Measurements from ENCODE around the gene SUN5. TPM values are rescaled to one million over a fixed set of nuclear protein-coding genes. Genes with fewer than 3 reads are reported as not detected.

Gene SUN5
- total and polyA plus RNA-seq, 3 donors from 2014 or later, result 19.0 to 59.7 (median 29.1) TPM

- Histone ChIP-seq H3K27me3 (no peaks in the 10 kb centered on the region), H3K9me3 (no peaks in the 10 kb centered on the region), H3K4me1 (no peaks in the 10 kb centered on the region), H3K4me3 (no peak overlapping the region), H3K36me3 (ENCODE audit: low read depth, missing control alignments) (no peaks in the 10 kb centered on the region), H3K27ac (no peak overlapping the region)
- DNase-seq, result no peak
- WGBS, 2 donors, result 94 to 95% methylated on average over 13 of the region's 13 CpGs
- intact Hi-C loops (cut with DNase I; ENCODE audit: low total_unique reads), result no loop called here
- TF ChIP-seq POLR2A (IDR thresholded peaks at IDR 0.05), result no peak
- TF ChIP-seq CTCF (IDR thresholded peaks at IDR 0.05), result no peak
Observed at GRCh38 chr20:32972181-32973076, 31.8 kb downstream of the SUN5 start.

GRCh38 chr20:32971703-32972161, 32.5 kb downstream of the SUN5 start:
- no peaks in the 10 kb centered on the region for H3K36me3 ChIP-seq (ENCODE audit: low read depth, missing control alignments)
- 49 to 53% methylated on average over 6 of the region's 6 CpGs for WGBS, 2 donors
- DNase-seq, result no peak
- no peaks in the 10 kb centered on the region for H3K27me3 ChIP-seq
- no peak for TF ChIP-seq POLR2A (IDR thresholded peaks at IDR 0.05)
- TF ChIP-seq CTCF (IDR thresholded peaks at IDR 0.05), result no peak
- no peaks in the 10 kb centered on the region for H3K4me1 ChIP-seq
- H3K27ac ChIP-seq, result no peak overlapping the region
- no peak overlapping the region for H3K4me3 ChIP-seq
- intact Hi-C loops (cut with DNase I; ENCODE audit: low total_unique reads), result no loop called here
- no peaks in the 10 kb centered on the region for H3K9me3 ChIP-seq

- TF ChIP-seq CTCF (IDR thresholded peaks at IDR 0.05) (no peak), POLR2A (IDR thresholded peaks at IDR 0.05) (no peak)
- DNase-seq, result no peak
- Histone ChIP-seq H3K27ac (no peak overlapping the region), H3K36me3 (ENCODE audit: low read depth, missing control alignments) (no peaks in the 10 kb centered on the region), H3K4me1 (no peaks in the 10 kb centered on the region), H3K4me3 (no peak overlapping the region), H3K9me3 (no peaks in the 10 kb centered on the region), H3K27me3 (no peaks in the 10 kb centered on the region)
- 89 to 100% methylated on average over 2 of the region's 2 CpGs for WGBS, 2 donors
- intact Hi-C loops (cut with DNase I; ENCODE audit: low total_unique reads), result no loop called here
Observed at GRCh38 chr20:32970973-32971300, 33.3 kb downstream of the SUN5 start.

GRCh38 chr20:32970115-32970972, 33.9 kb downstream of the SUN5 start:
- no peaks in the 10 kb centered on the region for H3K9me3 ChIP-seq
- 92 to 94% methylated on average over 7 to 13 of the region's 15 CpGs for WGBS, 2 donors
- TF ChIP-seq POLR2A (IDR thresholded peaks at IDR 0.05), result no peak

More at GRCh38 chr20:32970115-32970972, 33.9 kb downstream of the SUN5 start:
- Histone ChIP-seq H3K27me3 (no peaks in the 10 kb centered on the region), H3K4me1 (no peaks in the 10 kb centered on the region), H3K36me3 (ENCODE audit: low read depth, missing control alignments) (no peaks in the 10 kb centered on the region), H3K27ac (no peak overlapping the region), H3K4me3 (no peak overlapping the region)
- intact Hi-C loops (cut with DNase I; ENCODE audit: low total_unique reads), result no loop called here
- peak; percentile 6 for DNase-seq

All from testis (tissue), 3 donors.